H1 (cell line): ENCODE measurements around the gene ALK. TPM values are rescaled to one million over a fixed set of nuclear protein-coding genes. Genes with fewer than 3 reads are reported as not detected.

Experiments used
- FOSL1 ChIP-seq: IDR thresholded peaks from 2 replicates; pipeline ENCODE4 v1.6.1; 2011; ENCODE audit warnings: mild to moderate bottlenecking, low read depth, low read length, moderate library complexity; ENCODE audit not compliant: insufficient read depth
- HDAC6 ChIP-seq: IDR thresholded peaks from one replicate; pipeline ENCODE4 v1.7.1; 2012; ENCODE audit warnings: low read depth, mild to moderate bottlenecking, inconsistent platforms, low read length, moderate library complexity
- JUND ChIP-seq: IDR thresholded peaks from 2 replicates; pipeline ENCODE4 v1.6.1; 2011; ENCODE audit warnings: mild to moderate bottlenecking, improper control_type of control experiment, low read length
- MAFK ChIP-seq: IDR thresholded peaks from 2 replicates; pipeline ENCODE4 v1.6.1; 2012; ENCODE audit warnings: low read depth, mild to moderate bottlenecking, improper control_type of control experiment, low read length
- RAD21 ChIP-seq, 2 experiments: IDR thresholded peaks in 1 of 2; conservative IDR thresholded peaks in 1 of 2; 2 replicates each; pipeline ENCODE4 v1.6.1; 2011; ENCODE audit warnings: low read depth in 2 of 2, low read length in 2 of 2, improper control_type of control experiment in 1 of 2, inconsistent platforms in 1 of 2, mild to moderate bottlenecking in 1 of 2, moderate library complexity in 1 of 2
- polyA plus RNA-seq, 7 experiments: library from polyadenylated mRNA; depleted of rRNA in 3 of 7; stranded (reverse) in 5 of 7; unstranded in 2 of 7; fragments of >200 nt in 5 of 7; fragments of 200-250 nt in 2 of 7; gene quantifications; 1 replicate in 5 of 7; 2 replicates in 1 of 7; 4 replicates in 1 of 7; pipeline versions ENCODE4 v1.2.1 to v1.2.3, GENCODE V29; 2011 to 2013; ENCODE audit warnings: missing spikeins in 2 of 7, mixed read lengths in 2 of 7
- total RNA-seq: library from RNA; stranded (reverse); fragmentation: NEBNext Ultra II Directional; extraction: Animal tissue kit (Norgen Biotek cat#: 25700); gene quantifications from 2 replicates; pipeline ENCODE4 v1.2.1, GENCODE V29; 2021

The ALK gene
- total and polyA plus RNA-seq, 2 of the 8 experiments (the other 6 are each of a cell fraction or from before 2014, with no cell fraction given): 0.02 to 0.09 TPM

GRCh38 chr2:29747786-29748470, 173.5 kb downstream of the ALK start (continued):
- TF ChIP-seq JUND: no peak
- no peak for TF ChIP-seq RAD21 (IDR thresholded peaks at IDR 0.05 in 1 of 2, conservative IDR thresholded peaks at IDR 0.05 in 1 of 2; ENCODE audit: low read depth in 2 of 2, low read length in 2 of 2)
- TF ChIP-seq FOSL1: no peak
- no peak for TF ChIP-seq HDAC6
- TF ChIP-seq MAFK: no peak
